NCI-H69 (cell line): ENCODE data around the gene TMEM97.
"Not testable (repeated sequence)": the region's sequence is repeated elsewhere in the genome, so short reads cannot be mapped to it uniquely, and the experiment has no call there.

Source experiments
- DNase-seq: peaks from one replicate; lab custom pipeline; 2025; lab: John Stamatoyannopoulos, UW

The TMEM97 gene

DNA sequence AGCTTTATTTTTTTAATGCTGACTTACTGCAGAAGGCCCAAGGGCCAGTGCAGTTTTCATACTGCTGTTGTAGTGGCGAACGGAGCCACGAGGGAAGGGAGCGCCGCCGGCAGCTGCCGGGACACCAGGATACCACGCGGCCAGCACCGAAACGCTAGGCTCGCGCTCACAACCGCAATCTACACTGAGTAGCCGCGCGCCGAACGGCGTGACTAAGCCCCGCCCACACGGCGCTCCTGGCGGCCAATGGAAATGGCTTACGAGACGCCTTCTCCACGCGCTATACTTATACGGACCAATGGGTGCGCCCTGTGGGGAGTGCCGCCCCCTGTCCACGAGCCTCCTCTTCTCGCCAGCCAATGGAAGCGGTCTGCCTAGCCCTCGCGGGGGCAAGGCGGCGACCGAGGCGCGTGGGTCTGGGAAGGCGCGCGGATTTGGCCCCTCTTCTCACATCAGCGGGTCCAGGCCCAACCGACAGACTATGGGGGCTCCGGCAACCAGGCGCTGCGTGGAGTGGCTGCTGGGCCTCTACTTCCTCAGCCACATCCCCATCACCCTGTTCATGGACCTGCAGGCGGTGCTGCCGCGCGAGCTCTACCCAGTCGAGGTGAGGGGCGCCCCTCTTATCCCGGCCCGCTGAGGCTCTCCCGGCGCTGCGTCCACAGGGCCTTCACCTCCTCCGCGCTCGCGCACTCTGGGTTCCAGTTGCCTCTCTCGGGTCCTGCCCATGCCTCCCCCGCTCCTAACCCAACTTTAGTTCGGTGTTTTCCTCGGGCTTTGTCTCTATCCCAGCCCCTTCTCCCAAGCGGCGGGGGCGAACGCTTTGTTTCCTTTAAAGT, at the start of gene TMEM97:
TSS of gene TMEM97 (plus strand) at position 442 of the 839 bp plus-strand sequence. CDS start at position 482, 40 bp downstream.
- DNase-seq, result peak; percentile 99

DNA sequence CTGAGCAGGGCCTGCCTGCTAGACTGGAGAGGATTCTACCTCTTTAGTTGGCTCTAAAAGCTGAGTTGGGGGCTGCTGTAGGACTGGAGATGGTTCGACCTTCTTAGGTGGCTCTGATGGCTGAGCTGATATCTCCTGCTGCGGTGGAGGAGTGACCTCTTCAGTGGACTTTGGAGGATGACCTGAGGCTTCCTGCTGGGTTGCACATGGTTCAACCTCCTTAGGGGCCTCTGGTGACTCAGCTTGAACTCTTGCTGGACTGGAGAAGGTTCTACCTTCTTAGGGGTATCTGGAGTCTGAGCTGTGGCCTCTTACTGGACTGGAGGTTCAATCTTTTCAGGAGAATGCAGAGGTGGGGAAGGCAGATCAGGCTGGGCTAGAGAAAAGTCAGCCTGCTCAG, 48.9 kb upstream of the TMEM97 start:
- DNase-seq, result no peak

GRCh38 chr17:28270926-28271325, 48.1 kb upstream of the TMEM97 start:
- DNase-seq, result no peak

DNA sequence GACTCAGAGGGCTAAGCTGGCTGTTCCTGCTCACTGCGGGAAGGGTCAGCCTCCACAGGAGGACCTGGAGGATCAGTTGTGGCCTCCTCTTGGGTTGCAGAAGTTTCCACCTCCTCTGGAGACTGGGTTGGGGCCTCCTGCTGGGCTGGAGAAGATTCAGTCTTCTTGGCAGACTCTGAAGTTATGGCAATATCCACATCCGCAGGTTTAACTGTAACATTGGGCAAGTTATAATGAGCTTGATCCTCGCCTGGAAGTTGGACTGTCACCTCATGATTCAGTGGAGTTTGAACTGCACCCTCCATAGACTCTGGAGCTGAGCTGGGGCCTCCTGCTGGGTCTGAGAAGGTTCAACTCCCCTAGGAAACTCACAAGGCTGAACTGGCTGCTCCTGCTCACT, 47.6 kb upstream of the TMEM97 start:
- DNase-seq, result no peak

DNA sequence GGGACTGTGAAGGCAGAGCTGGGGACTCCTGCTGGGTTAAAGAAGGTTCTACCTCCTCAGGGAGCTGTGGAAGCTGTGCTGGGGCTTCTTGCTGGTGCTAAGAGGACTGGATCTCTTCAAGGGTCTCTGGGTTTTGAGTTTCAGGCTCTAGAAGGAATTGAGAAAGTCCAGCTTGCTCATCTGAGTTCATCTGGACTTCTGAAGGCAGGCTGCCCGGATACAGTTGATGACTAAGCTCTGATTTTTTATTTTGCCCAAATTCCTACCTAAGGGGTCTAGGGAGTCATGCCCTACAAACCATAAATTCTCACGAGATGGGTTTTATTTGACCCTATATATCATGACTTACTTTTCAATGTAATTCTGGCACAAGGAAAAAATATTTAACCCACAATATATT, 46.8 kb upstream of the TMEM97 start:
- no peak for DNase-seq

GRCh38 chr17:28273341-28273740, 45.7 kb upstream of the TMEM97 start:
- DNase-seq, result not testable (repeated sequence)

DNA sequence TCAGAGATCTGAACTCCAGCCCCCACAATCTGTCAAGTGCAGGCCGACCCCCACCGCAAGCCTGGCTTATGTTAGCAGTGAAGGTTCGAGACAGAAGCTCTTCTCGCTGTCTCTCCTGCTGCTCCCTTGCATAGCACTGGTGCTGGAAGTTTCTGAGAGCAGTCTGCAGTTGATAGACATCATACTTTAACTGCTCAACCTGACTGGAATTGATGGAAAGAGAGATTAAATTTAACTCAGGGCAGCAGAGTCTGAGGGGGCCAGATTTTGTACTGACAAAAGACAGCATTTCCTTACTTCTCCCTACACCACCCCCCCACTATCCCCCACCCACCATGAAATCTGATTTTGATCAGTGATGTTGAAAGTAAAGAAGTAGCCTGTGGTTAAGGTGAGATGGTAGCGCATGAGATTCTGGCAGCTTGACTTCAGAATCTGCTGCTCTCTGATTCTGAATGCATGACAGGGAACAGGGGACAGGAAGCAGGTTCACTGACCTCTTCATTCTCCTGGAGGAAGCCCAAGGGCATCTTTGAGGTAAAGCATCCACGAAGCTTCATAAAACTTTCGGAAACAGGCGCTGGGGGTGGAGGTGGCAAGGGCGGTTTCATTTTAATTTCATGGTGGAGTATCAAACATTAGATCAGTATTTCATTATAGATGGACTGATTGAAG, 44.3 kb upstream of the TMEM97 start:
- no peak for DNase-seq

GRCh38 chr17:28276011-28276410, 43.0 kb upstream of the TMEM97 start:
- DNase-seq, result no peak

GRCh38 chr17:28279411-28279810, 39.6 kb upstream of the TMEM97 start:
- DNase-seq, result no peak

DNA sequence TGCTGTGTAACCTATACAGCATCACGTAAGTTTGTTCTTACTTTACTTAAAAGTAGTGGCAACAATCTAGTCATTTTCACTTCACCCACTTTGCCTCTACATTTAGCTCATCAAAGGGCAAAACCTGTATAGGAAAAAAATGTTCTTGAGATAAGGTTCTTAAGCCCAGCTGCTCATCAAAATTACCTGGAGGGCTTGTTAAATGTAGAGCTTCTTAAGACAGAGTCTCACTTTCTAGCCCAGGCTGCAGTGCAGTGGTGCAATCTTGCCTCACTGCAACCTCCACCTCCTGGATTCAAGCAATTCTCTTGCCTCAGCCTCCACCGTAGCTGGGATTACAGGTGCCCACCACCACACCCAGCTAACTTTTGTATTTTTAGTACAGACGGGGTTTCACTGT, 38.2 kb upstream of the TMEM97 start:
- no peak for DNase-seq

GRCh38 chr17:28282596-28282995, 36.4 kb upstream of the TMEM97 start:
- DNase-seq, result peak; percentile 87

- no peak for DNase-seq
These were observed 33.0 kb upstream of the TMEM97 start for GRCh38 chr17:28285965-28286364.

DNA sequence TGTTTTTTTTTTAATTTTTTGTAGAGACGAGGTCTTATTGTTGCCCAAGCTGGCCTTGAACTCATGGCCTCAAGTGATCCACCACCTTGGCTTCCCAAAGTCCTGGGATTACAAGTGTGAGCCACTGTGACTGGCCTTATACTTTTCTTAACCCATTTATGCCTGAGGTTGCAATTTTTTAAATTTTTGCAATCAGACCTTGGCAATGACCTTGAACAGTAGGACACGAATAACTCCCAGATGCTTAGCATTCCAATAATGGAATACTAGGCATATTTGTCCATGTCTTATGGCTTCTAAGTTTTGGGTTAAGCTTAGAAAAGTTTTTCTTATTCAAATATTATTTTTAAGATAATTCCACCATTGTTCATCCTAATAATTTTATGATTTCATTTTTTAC, 28.3 kb upstream of the TMEM97 start:
- no peak for DNase-seq

GRCh38 chr17:28291780-28292330, 27.1 kb upstream of the TMEM97 start:
- DNase-seq, result no peak

DNA sequence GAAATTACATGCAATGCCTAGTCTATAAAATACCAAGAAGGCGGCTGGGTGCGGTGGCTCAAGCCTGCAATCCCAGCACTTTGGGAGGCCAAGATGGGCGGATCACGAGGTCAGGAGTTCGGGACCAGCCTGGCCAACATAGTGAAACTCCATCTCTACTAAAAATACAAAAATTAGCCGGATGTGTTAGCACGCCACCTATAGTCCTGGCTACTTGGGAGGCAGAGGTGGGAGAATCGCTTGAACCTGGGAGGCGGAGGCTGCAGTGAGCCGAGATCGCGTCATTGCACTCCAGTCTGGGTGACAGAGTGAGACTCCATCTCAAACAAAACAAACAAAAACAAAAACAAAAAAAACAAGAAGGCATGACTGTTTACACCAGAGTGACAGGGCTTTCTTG, 26.1 kb upstream of the TMEM97 start:
- peak; percentile 7 for DNase-seq

GRCh38 chr17:28293994-28294393, 25.0 kb upstream of the TMEM97 start:
- no peak for DNase-seq

DNA sequence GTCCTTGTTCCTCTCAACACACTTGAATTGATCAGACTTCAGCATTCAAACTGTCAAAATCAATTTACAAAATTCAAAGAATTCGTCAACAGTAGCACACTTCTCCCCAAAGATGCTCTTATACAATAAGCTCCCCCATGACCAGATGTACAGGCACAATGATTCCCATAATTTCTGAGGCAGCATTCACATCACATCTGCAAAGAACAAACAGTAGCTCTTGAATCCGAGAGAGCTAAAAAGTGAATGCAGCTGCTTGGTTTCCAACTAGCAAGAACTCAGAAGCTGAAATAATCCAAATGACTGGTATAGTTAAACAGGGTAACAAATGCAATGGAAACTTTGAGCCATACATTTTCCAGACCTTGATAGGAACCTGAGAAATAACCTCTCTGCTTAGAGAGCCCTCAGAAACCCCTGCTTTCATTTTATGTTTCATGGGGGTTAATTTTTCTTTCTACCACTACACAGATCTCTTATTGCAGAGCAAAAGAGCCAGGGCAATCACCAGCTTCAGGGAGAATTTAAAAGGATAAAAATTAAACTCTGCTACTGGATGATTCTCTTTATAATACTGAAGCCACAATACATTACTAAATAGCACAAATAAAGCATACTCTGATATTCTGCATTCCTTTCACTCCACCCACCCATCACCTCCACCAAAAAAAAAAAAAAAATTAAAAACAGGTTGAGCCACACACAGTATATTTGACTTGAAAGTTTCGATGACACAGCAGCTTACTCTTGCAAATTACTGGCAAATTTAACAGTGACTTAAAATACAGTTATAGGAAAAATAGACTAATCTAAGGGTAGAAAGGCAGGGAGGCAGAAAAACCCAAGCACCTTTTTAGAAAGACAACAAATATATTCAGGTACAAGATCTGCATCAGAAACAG, 23.1 kb upstream of the TMEM97 start:
- no peak for DNase-seq

- no peak for DNase-seq
These were observed 20.6 kb upstream of the TMEM97 start for GRCh38 chr17:28298449-28298848.

- no peak for DNase-seq
These were observed 12.0 kb upstream of the TMEM97 start for GRCh38 chr17:28306954-28307401.

DNA sequence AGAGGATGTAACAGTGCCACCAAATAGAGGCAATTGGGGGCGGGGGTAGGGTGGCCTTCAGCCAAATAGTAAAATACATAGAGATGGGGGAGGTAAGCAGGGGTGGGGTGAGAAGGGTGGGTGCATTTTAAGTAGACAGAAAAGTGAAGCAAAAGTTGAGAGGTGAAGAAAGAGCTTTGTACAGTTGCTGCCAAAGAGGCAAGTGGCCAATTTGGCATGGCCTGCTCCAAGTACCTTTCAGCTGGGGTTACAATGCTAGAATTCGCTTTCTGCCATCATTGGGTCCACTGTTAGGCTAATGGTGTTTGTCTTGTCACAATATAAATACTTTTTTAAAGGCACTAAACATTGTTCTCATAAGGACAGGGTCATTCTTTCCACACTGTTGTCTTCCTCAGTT, 5.2 kb upstream of the TMEM97 start:
- DNase-seq, result no peak

- no peak for DNase-seq
These were observed 2.9 kb upstream of the TMEM97 start for GRCh38 chr17:28315846-28316705.
